MM.1S (cell line): ENCODE data around the gene JCAD.

ENCODE experiments used
- DNase-seq: peaks from one replicate; pipeline ENCODE4 v3.0.0-alpha.2; 2015
- H2AFZ ChIP-seq: fragments of 300-600 bp; sonication (generic); 2 replicates; pipeline ENCODE4 v1.6.0; 2016; ENCODE audit warnings: antibody characterized with exemption, low read length
- H3F3A ChIP-seq: fragments of 300-600 bp; sonication (generic); 2 replicates; pipeline ENCODE4 v1.6.1; 2016; ENCODE audit warnings: mild to moderate bottlenecking, antibody characterized with exemption, low read length, moderate library complexity, mixed read lengths; ENCODE audit not compliant: insufficient read depth
- H3K27ac ChIP-seq: fragments of 300-600 bp; sonication (generic); 2 replicates; pipeline ENCODE4 v1.5.1; 2016; ENCODE audit warnings: mild to moderate bottlenecking, low read length
- H3K27me3 ChIP-seq: fragments of 300-600 bp; sonication (generic); replicated peaks from 2 replicates; pipeline ENCODE4 v1.6.0; 2016; ENCODE audit warnings: low read length; ENCODE audit not compliant: insufficient read depth
- H3K36me3 ChIP-seq: fragments of 300-600 bp; sonication (generic); replicated peaks from 2 replicates; pipeline ENCODE4 v1.6.1; 2016; ENCODE audit warnings: mild to moderate bottlenecking, low read length, mixed read lengths; ENCODE audit not compliant: insufficient read depth
- H3K4me1 ChIP-seq: fragments of 300-600 bp; sonication (generic); 2 replicates; pipeline ENCODE4 v1.6.1; 2016; ENCODE audit warnings: low read length, mixed read lengths
- H3K4me2 ChIP-seq: fragments of 300-600 bp; sonication (generic); 2 replicates; pipeline ENCODE4 v1.6.0; 2016; ENCODE audit warnings: low read depth, low read length
- H3K4me3 ChIP-seq: fragments of 300-600 bp; sonication (generic); 2 replicates; pipeline ENCODE4 v1.5.1; 2016; ENCODE audit warnings: low read length, mixed read lengths
- H3K79me2 ChIP-seq: fragments of 300-600 bp; sonication (generic); 2 replicates; pipeline ENCODE4 v1.6.1; 2016; ENCODE audit warnings: mixed run types, low read length, mixed read lengths
- H3K9ac ChIP-seq: fragments of 300-600 bp; sonication (generic); 2 replicates; pipeline ENCODE4 v1.6.1; 2016; ENCODE audit warnings: low read length, mixed read lengths
- H3K9me2 ChIP-seq: fragments of 300-600 bp; sonication (generic); replicated peaks from 2 replicates; pipeline ENCODE4 v1.6.1; 2016; ENCODE audit warnings: mild to moderate bottlenecking, low read length, mixed read lengths; ENCODE audit not compliant: insufficient read depth
- H3K9me3 ChIP-seq: fragments of 300-600 bp; sonication (generic); replicated peaks from 2 replicates; pipeline ENCODE4 v1.6.1; 2016; ENCODE audit warnings: mild to moderate bottlenecking, low read length, mixed read lengths; ENCODE audit not compliant: insufficient read depth
- H4K20me1 ChIP-seq: fragments of 300-600 bp; sonication (generic); 2 replicates; pipeline ENCODE4 v1.6.1; 2016; ENCODE audit warnings: mild to moderate bottlenecking, low read length, moderate library complexity, mixed read lengths; ENCODE audit not compliant: insufficient read depth
- CTCF ChIP-seq: fragments of 300-600 bp; sonication (generic); IDR thresholded peaks from 2 replicates; pipeline ENCODE4 v1.5.1; 2016; ENCODE audit warnings: antibody characterized with exemption, low read length, mixed read lengths
- EZH2 ChIP-seq: fragments of 300-600 bp; sonication (generic); optimal IDR thresholded peaks from 2 replicates; pipeline ENCODE3; 2017; ENCODE audit warnings: low read depth, mild to moderate bottlenecking, antibody characterized with exemption, low read length, mixed read lengths
- EZH2phosphoT487 ChIP-seq: fragments of 300-600 bp; sonication (generic); IDR thresholded peaks from 2 replicates; pipeline ENCODE4 v1.6.1; 2018; ENCODE audit warnings: antibody characterized with exemption, low read length

Gene JCAD

GRCh38 chr10:29970576-29970975 lies 88.8 kb downstream of the JCAD start:
- Histone ChIP-seq H3K4me2 (no peak overlapping the region), H3K9me2 (no peaks in the 10 kb centered on the region), H3K27me3 (no peaks in the 10 kb centered on the region), H3K27ac (no peak overlapping the region), H3K9ac (no peak overlapping the region), H3F3A (no peaks in the 10 kb centered on the region), H3K4me1 (no peaks in the 10 kb centered on the region), H3K79me2 (no peaks in the 10 kb centered on the region), H3K9me3 (no peaks in the 10 kb centered on the region), H2AFZ (no peak overlapping the region), H4K20me1 (no peaks in the 10 kb centered on the region), H3K4me3 (no peak overlapping the region), H3K36me3 (no peaks in the 10 kb centered on the region)
- DNase-seq = no peak
- TF ChIP-seq CTCF = no peak
- no peak for TF ChIP-seq EZH2
- TF ChIP-seq EZH2phosphoT487 = no peak

GRCh38 chr10:29970012-29970396 lies 89.4 kb downstream of the JCAD start:
- no peak for TF ChIP-seq EZH2
- TF ChIP-seq CTCF = no peak
- H3K36me3 ChIP-seq = no peaks in the 10 kb centered on the region
- no peak overlapping the region for H3K9ac ChIP-seq
- H2AFZ ChIP-seq = no peak overlapping the region
- no peaks in the 10 kb centered on the region for H3K4me1 ChIP-seq
- H3K27me3 ChIP-seq = no peaks in the 10 kb centered on the region
- no peaks in the 10 kb centered on the region for H4K20me1 ChIP-seq
- H3K79me2 ChIP-seq = no peaks in the 10 kb centered on the region
- H3K4me2 ChIP-seq = no peak overlapping the region
- H3K9me3 ChIP-seq = no peaks in the 10 kb centered on the region
- DNase-seq = no peak
- no peaks in the 10 kb centered on the region for H3K9me2 ChIP-seq
- no peak overlapping the region for H3K4me3 ChIP-seq
- no peaks in the 10 kb centered on the region for H3F3A ChIP-seq
- H3K27ac ChIP-seq = no peak overlapping the region

DNA sequence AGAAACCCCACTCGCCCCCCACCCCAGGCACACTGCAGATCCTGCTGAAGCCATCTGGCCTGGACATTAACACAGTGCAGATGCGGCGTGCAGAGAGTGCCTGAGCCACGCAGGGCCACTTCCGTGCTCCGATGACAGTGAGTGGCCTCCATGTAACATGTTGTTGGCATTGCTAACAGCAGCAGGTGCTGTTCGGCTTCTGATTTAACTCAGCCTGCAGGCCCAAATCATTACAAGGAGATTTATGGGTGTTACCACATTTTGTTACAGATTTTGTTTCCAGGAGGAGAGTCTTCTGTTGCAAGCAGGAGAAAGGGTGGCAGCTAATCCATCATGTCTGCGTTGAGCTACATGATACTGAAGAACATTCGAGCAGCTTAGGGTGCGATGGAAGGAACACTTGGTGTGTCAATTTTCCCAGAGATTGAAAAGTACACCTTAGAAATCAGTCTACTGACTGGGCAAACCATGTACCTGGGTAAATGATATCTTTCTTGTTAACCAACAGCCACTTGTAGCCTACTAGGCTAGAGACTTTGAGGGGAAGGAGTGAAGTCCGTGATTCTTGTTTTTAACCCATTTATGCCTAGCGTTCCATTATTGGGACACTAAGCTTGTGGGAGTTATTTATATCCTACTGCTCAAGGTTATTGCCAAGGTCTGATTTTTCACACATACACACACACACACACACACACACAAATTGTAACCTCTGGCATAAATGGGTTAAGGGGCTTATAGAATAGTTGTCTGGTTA lies 90.0 kb downstream of the JCAD start:
- no peaks in the 10 kb centered on the region for H3K9me3 ChIP-seq
- H3K9ac ChIP-seq = no peak overlapping the region
- no peak overlapping the region for H3K4me2 ChIP-seq
- no peak overlapping the region for H3K27ac ChIP-seq
- no peak for TF ChIP-seq CTCF
- no peak for TF ChIP-seq EZH2phosphoT487
- TF ChIP-seq EZH2 = no peak
- DNase-seq = no peak
- H3F3A ChIP-seq = no peaks in the 10 kb centered on the region
- H3K79me2 ChIP-seq = no peaks in the 10 kb centered on the region
- no peak overlapping the region for H2AFZ ChIP-seq
- no peaks in the 10 kb centered on the region for H3K27me3 ChIP-seq
- H3K36me3 ChIP-seq = no peaks in the 10 kb centered on the region
- H4K20me1 ChIP-seq = no peaks in the 10 kb centered on the region
- no peaks in the 10 kb centered on the region for H3K9me2 ChIP-seq
- H3K4me1 ChIP-seq = no peaks in the 10 kb centered on the region
- H3K4me3 ChIP-seq = no peak overlapping the region
